GM23338 (cell line): ENCODE results near the gene NTRK3.

ENCODE experiments used
- CREB1 ChIP-seq: fragments of 250-450 bp; sonication (Bioruptor Pico); IDR thresholded peaks from 2 replicates; pipeline ENCODE4 v1.5.0; 2020; ENCODE audit warnings: low read depth, mild to moderate bottlenecking, moderate library complexity
- CTCF ChIP-seq, 2 experiments: fragments of 200-600 bp in 1 of 2; sonication (generic) in 1 of 2; conservative IDR thresholded peaks; 2 replicates each; pipeline versions ENCODE4 v1.5.1 to v1.6.1; 2016 to 2017; ENCODE audit warnings: antibody characterized with exemption in 2 of 2, low read depth in 2 of 2, mild to moderate bottlenecking in 2 of 2, moderate library complexity in 1 of 2
- ETS1 ChIP-seq: IDR thresholded peaks from 2 replicates; pipeline ENCODE4 v1.6.1; 2016; ENCODE audit warnings: antibody characterized with exemption
- EZH2 ChIP-seq: fragments of 200-600 bp; sonication (generic); IDR thresholded peaks from one replicate; pipeline ENCODE4 v1.8.0; 2017; ENCODE audit warnings: antibody characterized with exemption, mild to moderate bottlenecking, low read depth; ENCODE audit not compliant: unreplicated experiment
- EZH2phosphoT487 ChIP-seq: fragments of 200-600 bp; sonication (generic); IDR thresholded peaks from one replicate; pipeline ENCODE4 v1.8.1; 2018; ENCODE audit warnings: antibody characterized with exemption; ENCODE audit not compliant: unreplicated experiment
- JUNB ChIP-seq: IDR thresholded peaks from one replicate; pipeline ENCODE4 v1.6.1; 2016; ENCODE audit warnings: antibody characterized with exemption; ENCODE audit not compliant: unreplicated experiment
- POLR2AphosphoS5 ChIP-seq: IDR thresholded peaks from 2 replicates; pipeline ENCODE4 v1.6.1; 2016; ENCODE audit warnings: antibody characterized with exemption, low read depth
- ZNF462 ChIP-seq: fragments of 250-450 bp; sonication (Bioruptor Pico); IDR thresholded peaks from 2 replicates; pipeline ENCODE4 v1.5.0; 2020; ENCODE audit warnings: mild to moderate bottlenecking, moderate library complexity
- TF ChIP-seq, protein P1 (sequence below): IDR thresholded peaks from one replicate; pipeline ENCODE4 v1.6.1; 2018; ENCODE audit warnings: antibody characterized with exemption; ENCODE audit not compliant: unreplicated experiment

- TF ChIP-seq JUNB: no peak
- no peak for TF ChIP-seq EZH2phosphoT487
- no peak for TF ChIP-seq CTCF (conservative IDR thresholded peaks at IDR 0.05; ENCODE audit: low read depth in 2 of 2)
- TF ChIP-seq POLR2AphosphoS5: no peak
- no peak for TF ChIP-seq CREB1 (CRISPR knock-in tag)
- no peak for TF ChIP-seq EZH2
- TF ChIP-seq, protein P1, sequence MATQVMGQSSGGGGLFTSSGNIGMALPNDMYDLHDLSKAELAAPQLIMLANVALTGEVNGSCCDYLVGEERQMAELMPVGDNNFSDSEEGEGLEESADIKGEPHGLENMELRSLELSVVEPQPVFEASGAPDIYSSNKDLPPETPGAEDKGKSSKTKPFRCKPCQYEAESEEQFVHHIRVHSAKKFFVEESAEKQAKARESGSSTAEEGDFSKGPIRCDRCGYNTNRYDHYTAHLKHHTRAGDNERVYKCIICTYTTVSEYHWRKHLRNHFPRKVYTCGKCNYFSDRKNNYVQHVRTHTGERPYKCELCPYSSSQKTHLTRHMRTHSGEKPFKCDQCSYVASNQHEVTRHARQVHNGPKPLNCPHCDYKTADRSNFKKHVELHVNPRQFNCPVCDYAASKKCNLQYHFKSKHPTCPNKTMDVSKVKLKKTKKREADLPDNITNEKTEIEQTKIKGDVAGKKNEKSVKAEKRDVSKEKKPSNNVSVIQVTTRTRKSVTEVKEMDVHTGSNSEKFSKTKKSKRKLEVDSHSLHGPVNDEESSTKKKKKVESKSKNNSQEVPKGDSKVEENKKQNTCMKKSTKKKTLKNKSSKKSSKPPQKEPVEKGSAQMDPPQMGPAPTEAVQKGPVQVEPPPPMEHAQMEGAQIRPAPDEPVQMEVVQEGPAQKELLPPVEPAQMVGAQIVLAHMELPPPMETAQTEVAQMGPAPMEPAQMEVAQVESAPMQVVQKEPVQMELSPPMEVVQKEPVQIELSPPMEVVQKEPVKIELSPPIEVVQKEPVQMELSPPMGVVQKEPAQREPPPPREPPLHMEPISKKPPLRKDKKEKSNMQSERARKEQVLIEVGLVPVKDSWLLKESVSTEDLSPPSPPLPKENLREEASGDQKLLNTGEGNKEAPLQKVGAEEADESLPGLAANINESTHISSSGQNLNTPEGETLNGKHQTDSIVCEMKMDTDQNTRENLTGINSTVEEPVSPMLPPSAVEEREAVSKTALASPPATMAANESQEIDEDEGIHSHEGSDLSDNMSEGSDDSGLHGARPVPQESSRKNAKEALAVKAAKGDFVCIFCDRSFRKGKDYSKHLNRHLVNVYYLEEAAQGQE: no peak
- no peak for TF ChIP-seq ETS1
- TF ChIP-seq ZNF462 (CRISPR knock-in tag): no peak
These were observed 17.7 kb downstream of the NTRK3 start for GRCh38 chr15:88238618-88239430.
